CD4-positive, alpha-beta T cell (primary cell): ENCODE results near the gene AK8. TPM values are rescaled to one million over a fixed set of nuclear protein-coding genes. Genes with fewer than 3 reads are reported as not detected.

Experiments used
- ATAC-seq: fragments of 200-7000 bp; cut with Tn5 transposase; one replicate; pipeline ENCODE4 v1.10.0; 2022; ENCODE audit warnings: mild to moderate bottlenecking; ENCODE audit not compliant: poor library complexity
- CTCF ChIA-PET: fragments of 350-600 bp; sonication (Branson Sonifier 250); formaldehyde crosslinking; loops from one replicate; lab custom pipeline; 2021; ENCODE audit warnings: antibody characterized with exemption, inconsistent platforms; lab: Charles Lee
- POLR2A ChIA-PET: fragments of 350-600 bp; sonication (Branson Sonifier 250); formaldehyde crosslinking; loops from one replicate; lab custom pipeline; 2021; ENCODE audit warnings: antibody characterized with exemption, inconsistent platforms; lab: Charles Lee
- DNase-seq, 14 experiments: peaks; one replicate each; pipeline ENCODE4 v3.0.0-alpha.2; 2013 to 2020; ENCODE audit warnings: mixed read lengths in 2 of 14
- H3K27ac ChIP-seq, 2 donors: one replicate each; pipeline versions ENCODE4 v1.5.1 to v1.7.0; 2013; ENCODE audit warnings: low read length in 2 of 2, low read depth in 1 of 2, mild to moderate bottlenecking in 1 of 2
- H3K27me3 ChIP-seq, 2 experiments: 1 replicate in 1 of 2; 2 replicates in 1 of 2; pipeline versions ENCODE4 v1.6.1 to v1.7.0; 2013; ENCODE audit warnings: low read length in 2 of 2, control low read depth in 1 of 2, mild to moderate bottlenecking in 1 of 2, moderate library complexity in 1 of 2; ENCODE audit not compliant: insufficient read depth in 2 of 2, control insufficient read depth in 1 of 2
- H3K36me3 ChIP-seq: one replicate; pipeline ENCODE4 v1.6.1; 2013; ENCODE audit warnings: low read length, control low read depth; ENCODE audit not compliant: insufficient read depth
- H3K4me1 ChIP-seq: one replicate; pipeline ENCODE4 v1.6.1; 2013; ENCODE audit warnings: low read length, control low read depth; ENCODE audit not compliant: insufficient read depth
- H3K4me3 ChIP-seq: one replicate; pipeline ENCODE4 v1.5.1; 2013; ENCODE audit warnings: mild to moderate bottlenecking, low read length, moderate library complexity
- H3K9me3 ChIP-seq, 2 experiments: 1 replicate in 1 of 2; 2 replicates in 1 of 2; pipeline versions ENCODE4 v1.6.1 to v1.7.0; 2013; ENCODE audit warnings: low read length in 2 of 2, mild to moderate bottlenecking in 2 of 2, control low read depth in 1 of 2, moderate library complexity in 1 of 2; ENCODE audit not compliant: control insufficient read depth in 1 of 2, insufficient read depth in 1 of 2
- H3K27ac Mint-ChIP-seq: one replicate; pipeline ENCODE4 v1.8.0; 2020; ENCODE audit warnings: mixed read lengths
- H3K27me3 Mint-ChIP-seq: one replicate; pipeline ENCODE4 v1.8.0; 2021; ENCODE audit warnings: mixed read lengths
- H3K36me3 Mint-ChIP-seq: one replicate; pipeline ENCODE4 v1.8.0; 2021; ENCODE audit warnings: low read depth, mixed read lengths
- H3K4me1 Mint-ChIP-seq: one replicate; pipeline ENCODE4 v1.8.0; 2021; ENCODE audit warnings: low read depth, mixed read lengths
- H3K4me3 Mint-ChIP-seq: one replicate; pipeline ENCODE4 v1.8.0; 2020; ENCODE audit warnings: mild to moderate bottlenecking, mixed read lengths
- H3K9me3 Mint-ChIP-seq: one replicate; pipeline ENCODE4 v1.8.0; 2020; ENCODE audit warnings: mixed read lengths
- intact Hi-C, 2 experiments: fragments of 100-400 bp; cut with DNase I in 1 of 2; cut with micrococcal nuclease in 1 of 2; formaldehyde crosslinking; loops; one replicate each; pipeline versions ENCODE4 v1.15.1 to v1.9.0; 2023 to 2025; cut with DNase I, micrococcal nuclease
- total RNA-seq, 174 experiments: library from RNA in 2 of 174; stranded (reverse) in 2 of 174; gene quantifications; one replicate each; pipeline ENCODE4 v1.2.3 and lab custom pipeline; 2021 to 2026
- TF ChIP-seq, protein P1 (sequence below): fragments of 200-600 bp; IDR thresholded peaks from one replicate; pipeline ENCODE4 v1.8.0; 2022; ENCODE audit warnings: antibody characterized with exemption, mild to moderate bottlenecking

AK8 gene
- total RNA-seq, 2 experiments from 2014 or later, result not detected

DNA sequence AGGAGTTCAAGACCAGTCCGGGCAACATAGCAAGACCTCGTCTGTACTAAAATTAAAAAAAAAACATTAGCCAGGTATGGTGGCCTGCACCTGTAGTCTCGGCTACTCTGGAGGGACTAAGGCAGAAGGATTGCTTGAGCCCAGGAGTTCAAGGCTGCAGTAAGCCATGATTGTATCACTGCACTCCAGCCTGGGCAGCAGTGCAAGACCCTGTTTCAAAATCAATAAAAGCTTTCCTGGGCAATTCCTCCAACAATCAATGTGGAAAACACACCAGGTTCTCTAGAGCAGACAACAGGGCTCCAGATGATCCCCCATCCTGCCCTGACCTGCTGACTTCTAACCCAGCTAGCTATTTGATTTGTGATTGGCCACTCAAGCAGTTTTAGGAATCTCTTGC is 1.2 kb downstream of the AK8 start:
- CTCF ChIA-PET, result no interaction called here
- Mint-ChIP-seq H3K27ac (peak overlapping the region; percentile 53), H3K9me3 (no peaks in the 10 kb centered on the region), H3K27me3 (no peaks in the 10 kb centered on the region), H3K4me1 (peaks cover 13% of the 10 kb centered on the region), H3K36me3 (peaks cover 5% of the 10 kb centered on the region), H3K4me3 (peak overlapping the region; percentile 84)
- POLR2A ChIA-PET, result interaction anchor here (1.2 to 1.4 kb wide), 2 partner anchors 28 to 207 kb away, joined by 3 to 6 read pairs; partner anchors contain the start of genes DDX31 and GTF3C4
- DNase-seq, result no peak
- Histone ChIP-seq H3K4me3 (no peak overlapping the region), H3K27me3 (no peaks in the 10 kb centered on the region), H3K27ac (no peak overlapping the region), H3K36me3 (no peaks in the 10 kb centered on the region), H3K4me1 (peaks cover 26% of the 10 kb centered on the region), H3K9me3 (no peaks in the 10 kb centered on the region)
- TF ChIP-seq, protein P1, sequence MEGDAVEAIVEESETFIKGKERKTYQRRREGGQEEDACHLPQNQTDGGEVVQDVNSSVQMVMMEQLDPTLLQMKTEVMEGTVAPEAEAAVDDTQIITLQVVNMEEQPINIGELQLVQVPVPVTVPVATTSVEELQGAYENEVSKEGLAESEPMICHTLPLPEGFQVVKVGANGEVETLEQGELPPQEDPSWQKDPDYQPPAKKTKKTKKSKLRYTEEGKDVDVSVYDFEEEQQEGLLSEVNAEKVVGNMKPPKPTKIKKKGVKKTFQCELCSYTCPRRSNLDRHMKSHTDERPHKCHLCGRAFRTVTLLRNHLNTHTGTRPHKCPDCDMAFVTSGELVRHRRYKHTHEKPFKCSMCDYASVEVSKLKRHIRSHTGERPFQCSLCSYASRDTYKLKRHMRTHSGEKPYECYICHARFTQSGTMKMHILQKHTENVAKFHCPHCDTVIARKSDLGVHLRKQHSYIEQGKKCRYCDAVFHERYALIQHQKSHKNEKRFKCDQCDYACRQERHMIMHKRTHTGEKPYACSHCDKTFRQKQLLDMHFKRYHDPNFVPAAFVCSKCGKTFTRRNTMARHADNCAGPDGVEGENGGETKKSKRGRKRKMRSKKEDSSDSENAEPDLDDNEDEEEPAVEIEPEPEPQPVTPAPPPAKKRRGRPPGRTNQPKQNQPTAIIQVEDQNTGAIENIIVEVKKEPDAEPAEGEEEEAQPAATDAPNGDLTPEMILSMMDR, result no peak
- no peak for ATAC-seq
- intact Hi-C loops, result loop anchor here in 1 of 2 experiments (5.0 kb wide), 1 partner anchor 155 kb away; the partner anchor contains the start of gene GTF3C5

DNA sequence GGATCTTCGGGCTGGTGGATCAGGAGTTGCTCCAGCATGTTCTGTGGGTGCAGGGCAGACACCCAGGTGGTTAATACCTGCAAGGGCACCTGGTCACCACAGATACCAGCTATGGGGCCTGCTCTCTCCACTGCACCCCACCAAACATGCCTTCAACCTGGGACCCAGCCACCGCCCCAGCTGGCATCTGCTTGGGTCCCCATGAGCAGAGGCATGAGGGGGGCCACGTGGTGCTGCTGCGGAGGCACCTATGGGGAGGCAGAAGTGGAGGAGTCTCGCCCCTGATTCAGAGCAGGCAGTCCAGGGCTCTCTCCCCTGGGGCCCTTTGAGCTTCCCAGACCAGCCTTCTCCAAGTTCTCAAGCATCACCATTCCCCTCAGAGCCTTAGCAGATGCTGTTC is 2.9 kb downstream of the AK8 start:
- no peaks in the 10 kb centered on the region for H3K9me3 ChIP-seq
- ChIA-PET CTCF (no interaction called here), POLR2A (no interaction called here)
- no peak overlapping the region for H3K27ac Mint-ChIP-seq
- TF ChIP-seq, protein P1, result no peak
- DNase-seq (no peak), ATAC-seq (no peak)
- H3K4me1 Mint-ChIP-seq, result peaks cover 11% of the 10 kb centered on the region
- no peak overlapping the region for H3K4me3 Mint-ChIP-seq
- intact Hi-C loops, result loop anchor here in 1 of 2 experiments (5.0 kb wide), 1 partner anchor 157 kb away; the partner anchor contains the start of gene GTF3C5
- no peaks in the 10 kb centered on the region for H3K27me3 Mint-ChIP-seq
- H3K27me3 ChIP-seq, result no peaks in the 10 kb centered on the region
- H3K4me1 ChIP-seq, result peaks cover 26% of the 10 kb centered on the region
- no peak overlapping the region for H3K4me3 ChIP-seq
- no peaks in the 10 kb centered on the region for H3K9me3 Mint-ChIP-seq
- peaks cover 5% of the 10 kb centered on the region for H3K36me3 Mint-ChIP-seq
- H3K36me3 ChIP-seq, result no peaks in the 10 kb centered on the region
- H3K27ac ChIP-seq, result no peak overlapping the region

DNA sequence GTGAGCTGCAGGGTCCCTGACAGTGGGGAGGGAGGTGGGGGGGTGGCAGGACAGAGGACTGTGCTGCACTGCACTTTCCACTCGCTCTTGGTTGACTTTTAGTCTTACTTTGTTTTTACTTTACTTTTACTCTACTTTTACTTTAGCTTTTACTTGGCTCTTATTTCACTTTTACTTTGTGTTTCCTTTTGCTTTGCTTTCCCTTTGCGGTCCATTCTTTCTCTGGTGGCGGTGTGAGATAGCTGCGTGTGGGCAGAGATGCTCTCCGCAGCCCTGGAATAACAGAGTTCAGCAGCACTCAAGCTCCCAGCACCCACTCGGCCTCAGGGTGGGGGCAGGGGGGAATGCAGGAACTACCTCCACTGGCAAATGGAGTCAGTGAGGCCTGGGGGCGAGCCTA is 4.7 kb downstream of the AK8 start:
- Histone ChIP-seq H3K27me3 (no peaks in the 10 kb centered on the region), H3K36me3 (no peaks in the 10 kb centered on the region), H3K4me1 (peaks cover 16% of the 10 kb centered on the region), H3K4me3 (no peak overlapping the region), H3K9me3 (no peaks in the 10 kb centered on the region), H3K27ac (no peak overlapping the region)
- ATAC-seq (no peak), DNase-seq (peak in 1 of 14 experiments; percentile 14)
- H3K4me3 Mint-ChIP-seq, result peak overlapping the region; percentile 1
- intact Hi-C loops, result no loop called here
- H3K27ac Mint-ChIP-seq, result no peak overlapping the region
- H3K36me3 Mint-ChIP-seq, result no peaks in the 10 kb centered on the region
- H3K27me3 Mint-ChIP-seq, result no peaks in the 10 kb centered on the region
- POLR2A ChIA-PET, result no interaction called here
- no peaks in the 10 kb centered on the region for H3K4me1 Mint-ChIP-seq
- TF ChIP-seq, protein P1, result no peak
- no peaks in the 10 kb centered on the region for H3K9me3 Mint-ChIP-seq
- CTCF ChIA-PET, result interaction anchor here (1.5 kb wide), 1 partner anchor 104 kb away, joined by 3 read pairs; no protein-coding TSS in a partner anchor
